ENCODE measurements around the gene XYLT1.
A peak's percentile ranks its signal among the peaks of the same experiment; 100 is the strongest.
"Not testable (repeated sequence)": the region's sequence is repeated elsewhere in the genome, so short reads cannot be mapped to it uniquely, and the experiment has no call there.

XYLT1 gene

GRCh38 chr16:17483351-17483750 lies 12.6 kb upstream of the XYLT1 start:
- no peak for DNase-seq (ENCODE audit: low read depth, low spot score)

- not testable (repeated sequence) for DNase-seq (ENCODE audit: low read depth, low spot score)
These were observed 11.6 kb upstream of the XYLT1 start for GRCh38 chr16:17482341-17482740.

- no peak for DNase-seq (ENCODE audit: low read depth, low spot score)
These were observed 11.0 kb upstream of the XYLT1 start for GRCh38 chr16:17481736-17482135.

- DNase-seq (ENCODE audit: low read depth, low spot score) = not testable (repeated sequence)
These were observed 6.4 kb upstream of the XYLT1 start for GRCh38 chr16:17477260-17477545.

GRCh38 chr16:17476414-17477259 lies 5.9 kb upstream of the XYLT1 start:
- DNase-seq (ENCODE audit: low read depth, low spot score) = peak; percentile 64

GRCh38 chr16:17475104-17475503 lies 4.3 kb upstream of the XYLT1 start:
- DNase-seq (ENCODE audit: low read depth, low spot score) = no peak

- DNase-seq (ENCODE audit: low read depth, low spot score) = no peak
These were observed 3.8 kb upstream of the XYLT1 start for GRCh38 chr16:17474572-17474971.

- DNase-seq (ENCODE audit: low read depth, low spot score) = no peak
These were observed 3.3 kb upstream of the XYLT1 start for GRCh38 chr16:17474037-17474436.

- no peak for DNase-seq (ENCODE audit: low read depth, low spot score)
These were observed 1.1 kb upstream of the XYLT1 start for GRCh38 chr16:17471719-17472461.

GRCh38 chr16:17470182-17470907 lies 415 bp downstream of the XYLT1 start:
- no peak for DNase-seq (ENCODE audit: low read depth, low spot score)

GRCh38 chr16:17469741-17470181 lies 999 bp downstream of the XYLT1 start:
- no peak for DNase-seq (ENCODE audit: low read depth, low spot score)

GRCh38 chr16:17469011-17469740 lies 1.6 kb downstream of the XYLT1 start:
- no peak for DNase-seq (ENCODE audit: low read depth, low spot score)

GRCh38 chr16:17468611-17469010 lies 2.1 kb downstream of the XYLT1 start:
- DNase-seq (ENCODE audit: low read depth, low spot score) = no peak

GRCh38 chr16:17467923-17468540 lies 2.7 kb downstream of the XYLT1 start:
- no peak for DNase-seq (ENCODE audit: low read depth, low spot score)

GRCh38 chr16:17466876-17467275 lies 3.9 kb downstream of the XYLT1 start:
- no peak for DNase-seq (ENCODE audit: low read depth, low spot score)

- DNase-seq (ENCODE audit: low read depth, low spot score) = no peak
These were observed 5.3 kb downstream of the XYLT1 start for GRCh38 chr16:17465460-17465859.

- no peak for DNase-seq (ENCODE audit: low read depth, low spot score)
These were observed 7.4 kb downstream of the XYLT1 start for GRCh38 chr16:17463335-17463734.

GRCh38 chr16:17461951-17462729 lies 8.6 kb downstream of the XYLT1 start:
- DNase-seq (ENCODE audit: low read depth, low spot score) = no peak

- no peak for DNase-seq (ENCODE audit: low read depth, low spot score)
These were observed 9.9 kb downstream of the XYLT1 start for GRCh38 chr16:17460890-17461289.

GRCh38 chr16:17459903-17460521 lies 10.7 kb downstream of the XYLT1 start:
- no peak for DNase-seq (ENCODE audit: low read depth, low spot score)

Data from iPS DF 19.7 (cell line).